ENCODE results near the gene NCOA1. TPM values are rescaled to one million over a fixed set of nuclear protein-coding genes. Genes with fewer than 3 reads are reported as not detected.
"Not testable (repeated sequence)": the region's sequence is repeated elsewhere in the genome, so short reads cannot be mapped to it uniquely, and the experiment has no call there.

NCOA1 gene
- total and polyA plus RNA-seq, 5 experiments from 2014 or later: 13.0 to 44.8 (median 27.2) TPM

- Mint-ChIP-seq H3K27me3 (peaks cover 0 to 6% (median 2%) of the 10 kb centered on the region in 5 donors), H3K4me1 (peaks cover 0 to 5% (median 0%) of the 10 kb centered on the region in 4 donors), H3K36me3 (no peaks in the 10 kb centered on the region), H3K9me3 (no peaks in the 10 kb centered on the region), H3K4me3 (no peak overlapping the region), H3K27ac (no peak overlapping the region)
- ATAC-seq (no peak), DNase-seq (no peak)
- POLR2A ChIA-PET: interaction anchor here (1.3 kb wide), 1 partner anchor 9 kb away, joined by 4 read pairs; the partner anchor contains the start of gene NCOA1
Measured at GRCh38 chr2:24482251-24482971, 8.6 kb upstream of the NCOA1 start.

DNA sequence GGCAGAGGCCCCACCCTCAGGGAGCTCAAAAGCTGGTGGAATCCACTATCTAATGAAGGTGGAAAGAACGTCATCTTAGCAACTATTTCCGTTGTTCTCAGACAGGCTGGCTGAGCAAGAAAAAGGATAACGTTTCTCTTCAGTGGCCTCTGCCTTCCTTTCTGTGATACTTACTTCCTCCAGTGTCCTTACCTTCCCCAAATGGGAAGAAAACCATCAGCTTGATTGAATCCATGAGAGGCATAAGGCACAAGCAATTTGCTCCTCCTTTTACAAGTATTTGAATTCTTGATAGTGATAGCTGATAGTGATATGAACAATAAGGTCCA is 8.1 kb upstream of the NCOA1 start:
- peaks cover 0 to 6% (median 2%) of the 10 kb centered on the region in 5 donors for H3K27me3 Mint-ChIP-seq
- no peak overlapping the region for H3K27ac Mint-ChIP-seq
- DNase-seq (no peak), ATAC-seq (no peak)
- H3K36me3 Mint-ChIP-seq: no peaks in the 10 kb centered on the region
- POLR2A ChIA-PET: no interaction called here
- no peak overlapping the region for H3K4me3 Mint-ChIP-seq
- no peaks in the 10 kb centered on the region for H3K9me3 Mint-ChIP-seq
- peaks cover 0 to 5% (median 0%) of the 10 kb centered on the region in 4 donors for H3K4me1 Mint-ChIP-seq

GRCh38 chr2:24484677-24485076 is 6.4 kb upstream of the NCOA1 start:
- H3K27me3 Mint-ChIP-seq, DNase-seq, H3K4me3 Mint-ChIP-seq, ATAC-seq, H3K9me3 Mint-ChIP-seq, H3K36me3 Mint-ChIP-seq, H3K27ac Mint-ChIP-seq, POLR2A ChIA-PET: not testable (repeated sequence)
- H3K4me1 Mint-ChIP-seq: peaks cover 4 to 20% (median 9%) of the 10 kb centered on the region in 4 donors

DNA sequence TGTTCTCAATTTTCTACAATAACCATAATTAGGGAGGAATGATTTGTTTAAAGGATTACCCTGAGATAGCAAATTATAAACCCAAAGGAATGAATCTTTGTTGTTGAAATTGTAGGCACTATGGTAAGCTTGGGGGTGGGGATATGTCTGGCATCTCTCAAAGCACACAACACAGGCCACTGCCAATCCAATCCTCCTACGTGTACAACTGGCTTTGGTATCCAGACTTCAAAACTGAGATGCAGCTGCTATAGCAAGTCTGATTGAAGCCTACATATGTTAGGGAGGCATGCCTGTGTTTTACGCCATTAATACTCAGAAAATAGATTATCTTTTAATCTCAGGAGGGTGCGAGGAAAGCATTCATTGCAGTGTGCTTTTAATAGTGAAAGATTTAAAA is 5.9 kb upstream of the NCOA1 start:
- ATAC-seq (no peak), DNase-seq (no peak)
- H3K27me3 Mint-ChIP-seq: peaks cover 0 to 6% (median 2%) of the 10 kb centered on the region in 5 donors
- H3K4me3 Mint-ChIP-seq: no peak overlapping the region
- H3K4me1 Mint-ChIP-seq: peaks cover 10 to 25% (median 14%) of the 10 kb centered on the region in 4 donors
- no peaks in the 10 kb centered on the region for H3K36me3 Mint-ChIP-seq
- H3K27ac Mint-ChIP-seq: no peak overlapping the region
- no peaks in the 10 kb centered on the region for H3K9me3 Mint-ChIP-seq
- POLR2A ChIA-PET: no interaction called here

DNA sequence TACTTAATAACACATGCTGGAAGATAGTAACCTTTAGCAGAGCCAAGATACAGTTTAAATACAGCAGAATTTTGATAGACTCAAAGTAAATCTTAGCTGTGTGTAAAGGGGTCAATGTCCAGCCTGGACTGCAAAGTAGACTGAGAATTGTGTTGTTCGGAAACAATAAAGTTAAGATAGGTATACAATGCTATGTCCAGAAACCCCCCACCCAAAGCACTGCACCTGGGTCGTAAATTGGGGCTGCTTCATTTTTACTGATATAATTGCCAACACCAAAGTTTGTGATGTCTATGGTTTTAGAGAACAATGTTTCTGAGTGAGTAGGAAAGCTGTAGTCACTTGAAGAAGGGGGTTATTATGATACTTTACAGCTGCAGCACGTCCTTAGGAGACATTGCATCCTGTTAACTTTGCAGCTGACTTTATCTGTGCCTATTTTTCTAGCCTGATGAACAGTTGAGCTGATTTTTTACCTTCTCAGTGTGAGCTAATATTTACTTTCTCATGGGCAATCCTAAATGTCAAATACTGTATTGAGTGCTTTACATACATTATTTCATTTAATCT is 4.3 kb upstream of the NCOA1 start:
- Mint-ChIP-seq H3K4me3 (no peak overlapping the region), H3K36me3 (no peaks in the 10 kb centered on the region), H3K9me3 (no peaks in the 10 kb centered on the region), H3K27me3 (peaks cover 0 to 3% (median 2%) of the 10 kb centered on the region in 5 donors), H3K4me1 (peaks cover 12 to 31% (median 19%) of the 10 kb centered on the region in 4 donors), H3K27ac (no peak overlapping the region)
- POLR2A ChIA-PET: no interaction called here
- DNase-seq: no peak
- ATAC-seq: no peak

DNA sequence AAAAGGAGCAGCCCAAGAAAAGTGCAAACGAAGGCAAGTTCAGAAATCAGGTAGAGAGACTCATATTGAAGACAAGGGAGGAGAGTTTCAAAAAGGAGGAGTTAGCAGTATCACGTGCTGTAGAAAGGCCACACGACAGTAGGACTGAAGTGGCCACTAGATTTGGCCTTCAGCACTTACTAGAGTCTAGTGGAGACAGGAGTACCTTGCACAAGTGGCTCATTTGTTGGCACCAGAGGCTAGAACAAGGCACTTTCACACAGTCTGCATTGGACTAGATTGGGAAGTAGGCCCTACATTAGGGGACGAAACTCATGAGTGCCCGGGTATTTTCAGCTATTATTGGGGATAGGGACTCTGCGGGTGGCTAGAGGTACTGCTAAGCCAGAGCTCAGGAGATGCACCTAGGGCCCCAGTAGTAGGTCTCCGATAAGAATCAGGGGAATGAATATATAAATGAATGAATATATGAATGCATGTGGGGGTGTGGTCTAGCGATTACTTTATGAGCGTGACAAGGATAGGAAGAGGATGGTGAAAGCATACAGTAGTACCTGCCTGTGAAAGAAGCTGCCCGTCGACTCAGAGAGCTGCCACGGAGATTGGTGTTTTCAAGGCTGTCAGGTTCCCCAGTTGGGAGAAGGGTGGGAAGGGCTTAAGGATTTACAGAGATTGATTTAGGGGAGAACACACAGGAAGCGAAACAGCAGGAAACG is 1.4 kb upstream of the NCOA1 start:
- Mint-ChIP-seq H3K27ac (peak overlapping the region; percentile 88 to 98 (median 95)), H3K27me3 (no peaks in the 10 kb centered on the region), H3K9me3 (no peaks in the 10 kb centered on the region), H3K4me3 (peak overlapping the region; percentile 84 to 96 (median 89)), H3K4me1 (peaks cover 34 to 56% (median 45%) of the 10 kb centered on the region in 4 donors), H3K36me3 (no peaks in the 10 kb centered on the region)
- POLR2A ChIA-PET: interaction anchor here (0.7 kb wide), 1 partner anchor 555 kb away, joined by 5 read pairs; no protein-coding TSS in a partner anchor
- ATAC-seq (no peak), DNase-seq (no peak)

DNA sequence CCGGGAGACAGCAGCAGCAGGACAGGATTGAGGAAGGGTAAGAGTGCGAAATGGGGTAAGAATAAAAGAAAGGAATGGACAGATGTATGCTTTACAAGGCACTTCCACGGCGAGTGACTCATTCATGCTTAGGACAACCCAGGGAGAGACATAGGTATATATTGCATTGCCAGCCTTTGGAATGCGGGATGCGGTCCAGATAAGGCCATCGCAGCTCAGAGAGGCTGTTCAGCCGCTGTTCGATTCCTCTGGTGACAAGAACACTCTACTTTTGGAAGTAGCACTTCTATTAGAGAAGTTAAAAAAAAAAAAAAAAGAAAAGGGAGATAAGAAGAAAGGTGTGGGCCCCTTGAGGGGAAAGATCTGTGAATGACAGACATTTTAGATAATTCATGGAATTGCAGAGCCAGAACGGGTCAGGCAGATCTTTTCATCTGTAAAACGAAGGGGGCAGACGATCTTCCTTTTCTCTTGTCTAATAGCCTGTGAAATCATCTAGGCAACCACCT is 819 bp upstream of the NCOA1 start:
- peaks cover 35 to 57% (median 48%) of the 10 kb centered on the region in 4 donors for H3K4me1 Mint-ChIP-seq
- ATAC-seq: no peak

DNA sequence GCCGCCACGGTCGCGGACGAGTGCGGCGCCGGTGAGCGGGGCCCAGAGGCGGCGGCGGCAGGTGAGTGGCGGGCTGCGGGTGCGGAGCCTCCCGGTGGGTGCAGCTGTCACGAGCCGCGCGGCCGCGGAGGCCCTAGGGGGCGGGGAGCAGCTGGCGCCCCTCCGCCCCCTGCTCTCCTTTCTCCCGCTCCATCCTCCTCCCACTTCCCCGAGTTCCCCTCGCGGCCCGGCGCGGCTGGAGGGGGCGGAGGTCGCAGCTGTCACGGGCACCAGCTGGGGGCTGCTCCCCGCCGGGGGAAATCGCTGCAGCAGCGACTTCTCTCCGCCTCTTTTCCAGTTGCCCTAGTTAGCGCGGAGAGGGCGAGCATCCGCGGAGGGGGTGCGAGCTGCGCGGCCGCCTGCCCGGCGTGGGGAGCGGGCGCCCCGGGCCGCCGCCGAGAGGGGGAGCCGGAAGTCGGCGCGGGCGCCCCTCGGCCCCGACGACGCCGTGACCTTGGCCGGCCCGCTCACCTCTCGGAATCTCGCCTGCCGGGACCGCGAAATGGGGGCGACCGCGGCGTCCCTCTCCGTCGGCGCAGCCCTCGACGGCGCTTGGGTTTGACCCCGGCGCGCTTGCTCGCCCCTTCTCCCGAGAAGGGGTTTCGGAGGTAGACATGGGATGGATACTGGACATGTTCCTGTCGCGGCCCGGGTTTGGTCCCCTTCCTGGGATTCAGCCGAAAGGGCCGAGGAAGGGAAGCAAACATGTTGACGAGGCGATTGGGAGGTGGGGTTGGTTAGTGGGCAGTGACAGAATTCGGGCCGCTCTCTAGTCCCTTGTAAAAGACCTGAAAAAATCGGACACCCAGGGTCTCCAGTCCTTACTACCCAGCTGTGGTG is 727 bp downstream of the NCOA1 start:
- Mint-ChIP-seq H3K27me3 (no peaks in the 10 kb centered on the region), H3K27ac (peak overlapping the region; percentile 74 to 93 (median 88)), H3K36me3 (no peaks in the 10 kb centered on the region), H3K4me3 (peak overlapping the region; percentile 80 to 92 (median 84)), H3K9me3 (no peaks in the 10 kb centered on the region), H3K4me1 (peaks cover 40 to 71% (median 58%) of the 10 kb centered on the region in 4 donors)
- ATAC-seq (peak; percentile 51 to 52), DNase-seq (peak; percentile 51 to 83 (median 67))
- POLR2A ChIA-PET: interaction anchor here (0.9 to 1.5 kb wide), 6 partner anchors 10 to 301 kb away, joined by 3 to 6 read pairs (median 4); partner anchors contain the start of genes CENPO and PTRHD1

More for the DNA sequence above, 819 bp upstream of the NCOA1 start:
- no peaks in the 10 kb centered on the region for H3K27me3 Mint-ChIP-seq
- peak overlapping the region; percentile 84 to 96 (median 89) for H3K4me3 Mint-ChIP-seq
- no peaks in the 10 kb centered on the region for H3K9me3 Mint-ChIP-seq
- DNase-seq: peak in 1 of 10 donors; percentile 2
- H3K27ac Mint-ChIP-seq: peak overlapping the region; percentile 88 to 98 (median 95)
- no peaks in the 10 kb centered on the region for H3K36me3 Mint-ChIP-seq
- POLR2A ChIA-PET: interaction anchor here (0.6 to 0.9 kb wide), 3 partner anchors 21 to 1810 kb away, joined by 3 to 5 read pairs (median 3); no protein-coding TSS in a partner anchor

DNA sequence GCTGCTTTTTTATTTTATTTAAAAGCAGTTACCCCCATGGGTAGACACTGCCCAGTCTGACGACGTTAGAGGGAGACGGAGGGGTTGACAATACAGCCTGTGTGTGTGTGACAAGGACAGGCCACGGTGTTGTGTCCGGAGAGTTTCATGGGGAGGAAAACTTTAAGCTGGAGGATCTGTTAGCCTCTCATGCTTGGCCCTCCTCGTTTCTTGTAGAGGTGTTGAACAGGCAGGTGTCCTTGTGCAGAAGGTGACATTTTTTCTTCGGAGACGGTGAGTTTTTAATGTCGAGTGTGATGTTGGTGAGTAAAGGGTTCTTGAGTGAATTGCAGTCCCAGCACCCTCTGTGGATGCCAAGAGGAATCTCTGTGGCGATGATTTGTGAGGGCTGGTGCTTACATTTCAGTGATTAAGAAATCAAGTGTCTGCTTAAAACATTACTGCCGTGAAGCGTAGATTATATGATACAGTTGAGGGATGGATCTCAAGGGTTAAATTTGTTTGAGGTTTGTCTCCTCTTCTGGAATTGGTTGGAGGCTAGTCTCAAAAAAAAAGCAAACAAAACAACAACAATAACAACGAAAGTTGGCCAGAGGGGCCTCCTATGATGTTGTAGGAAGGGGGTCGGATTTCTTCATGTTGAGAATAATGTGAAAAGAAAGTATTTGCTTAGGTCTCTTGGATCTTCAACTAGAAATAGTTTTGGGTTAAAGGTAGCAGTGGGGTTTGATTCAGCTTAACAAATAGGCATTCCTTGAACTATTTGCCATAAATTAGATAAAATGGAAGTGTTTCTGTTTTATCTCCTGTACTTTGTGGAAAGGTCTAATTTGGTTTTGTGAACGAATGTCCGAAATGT is 1.6 kb downstream of the NCOA1 start:
- ATAC-seq: no peak
- peak overlapping the region; percentile 57 to 93 (median 88) for H3K27ac Mint-ChIP-seq
- peak in 2 of 10 donors; percentile 14 for DNase-seq

DNA sequence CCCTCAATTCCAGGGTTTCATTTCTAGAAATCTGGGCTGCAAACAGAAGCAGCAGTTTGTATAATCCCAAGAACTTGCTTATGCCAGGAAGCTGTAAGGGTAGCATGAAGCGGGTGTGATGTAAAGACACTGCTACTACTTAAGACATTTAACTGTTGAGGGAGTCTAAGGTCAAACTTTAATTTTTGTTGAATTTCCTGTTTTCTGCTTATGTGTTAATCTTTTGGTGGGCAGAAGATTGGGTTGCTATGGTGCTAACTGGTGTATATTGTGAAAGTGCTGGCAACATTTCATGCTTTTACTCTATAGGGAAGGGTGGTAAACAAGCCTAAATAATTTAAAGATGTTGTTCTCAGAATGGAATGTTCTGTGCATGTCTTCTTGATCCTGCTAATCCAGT is 2.7 kb downstream of the NCOA1 start:
- Mint-ChIP-seq H3K9me3 (no peaks in the 10 kb centered on the region), H3K4me1 (peaks cover 47 to 74% (median 72%) of the 10 kb centered on the region in 4 donors), H3K27ac (peak overlapping the region in 7 of 10 donors; percentile 4 to 93 (median 21)), H3K36me3 (no peaks in the 10 kb centered on the region), H3K4me3 (peak overlapping the region; percentile 12 to 88 (median 84)), H3K27me3 (no peaks in the 10 kb centered on the region)
- ATAC-seq (no peak), DNase-seq (no peak)
- POLR2A ChIA-PET: no interaction called here

More for the DNA sequence above, 1.6 kb downstream of the NCOA1 start:
- Mint-ChIP-seq H3K27me3 (no peaks in the 10 kb centered on the region), H3K9me3 (no peaks in the 10 kb centered on the region), H3K4me1 (peaks cover 41 to 71% (median 64%) of the 10 kb centered on the region in 4 donors), H3K4me3 (peak overlapping the region; percentile 80 to 92 (median 84)), H3K36me3 (no peaks in the 10 kb centered on the region)
- POLR2A ChIA-PET: interaction anchor here (0.6 to 1.5 kb wide), 4 partner anchors 21 to 1536 kb away, joined by 3 to 4 read pairs (median 3); no protein-coding TSS in a partner anchor

GRCh38 chr2:24494410-24494809 is 3.4 kb downstream of the NCOA1 start:
- H3K4me1 Mint-ChIP-seq: peaks cover 45 to 76% (median 71%) of the 10 kb centered on the region in 4 donors
- H3K36me3 Mint-ChIP-seq: no peaks in the 10 kb centered on the region
- H3K27me3 Mint-ChIP-seq: no peaks in the 10 kb centered on the region
- POLR2A ChIA-PET: no interaction called here
- ATAC-seq: no peak
- DNase-seq: no peak
- no peak overlapping the region for H3K27ac Mint-ChIP-seq
- H3K9me3 Mint-ChIP-seq: no peaks in the 10 kb centered on the region
- H3K4me3 Mint-ChIP-seq: peak overlapping the region in 4 of 10 donors; percentile 12 to 84 (median 84)

Data from naive thymus-derived CD8-positive, alpha-beta T cell (primary cell).